Esophagus muscularis mucosa (tissue), 4 donors: ENCODE results near the gene SNX20. TPM values are rescaled to one million over a fixed set of nuclear protein-coding genes. Genes with fewer than 3 reads are reported as not detected.

Experiments used
- DNase-seq: peaks from one replicate; pipeline ENCODE4 v3.0.0-alpha.2; 2017; ENCODE audit errors: extremely low spot score
- H3K27ac ChIP-seq, 4 donors: fragments of 200-600 bp; sonication (generic); replicated peaks in 1 of 4; 1 replicate in 3 of 4; 2 replicates in 1 of 4; pipeline ENCODE4 v1.5.1; 2016 to 2019; ENCODE audit warnings: mild to moderate bottlenecking in 1 of 4
- H3K27me3 ChIP-seq, 4 donors: fragments of 200-600 bp; sonication (generic); one replicate each; pipeline versions ENCODE4 v1.5.1 to v1.6.0; 2016 to 2019
- H3K36me3 ChIP-seq, 4 donors: fragments of 200-600 bp; sonication (generic); one replicate each; pipeline ENCODE4 v1.5.1; 2016 to 2019
- H3K4me1 ChIP-seq, 4 donors: fragments of 200-600 bp; sonication (generic); one replicate each; pipeline ENCODE4 v1.5.1; 2016 to 2019
- H3K4me3 ChIP-seq, 4 donors: fragments of 200-600 bp; sonication (generic); 1 replicate in 2 of 4; 2 replicates in 2 of 4; pipeline ENCODE4 v1.5.1; 2016 to 2019; ENCODE audit warnings: mild to moderate bottlenecking in 4 of 4, moderate library complexity in 1 of 4
- H3K9me3 ChIP-seq, 4 donors: fragments of 200-600 bp; sonication (generic); 1 replicate in 3 of 4; 2 replicates in 1 of 4; pipeline ENCODE4 v1.5.1; 2016 to 2019
- EP300 ChIP-seq: sonication (generic); formaldehyde crosslinking; IDR thresholded peaks from one replicate; pipeline ENCODE4 v1.6.1; 2017; ENCODE audit warnings: antibody characterized with exemption
- POLR2A ChIP-seq: fragments of 450-650 bp; IDR thresholded peaks from one replicate; pipeline ENCODE4 v1.6.1; 2017; ENCODE audit warnings: antibody characterized with exemption, moderate library complexity, mild to moderate bottlenecking, low read depth
- POLR2AphosphoS5 ChIP-seq, 2 donors: sonication (generic); formaldehyde crosslinking; IDR thresholded peaks; one replicate each; pipeline ENCODE4 v1.6.1; 2017; ENCODE audit warnings: antibody characterized with exemption in 2 of 2
- WGBS: methylation state at CpG from one replicate; pipeline ENCODE4 v1.1.5; 2018; 5-methylcytosine and 5-hydroxymethylcytosine counted together
- intact Hi-C: fragments of 100-400 bp; cut with DNase I; formaldehyde crosslinking; loops from one replicate; pipeline ENCODE4 v1.15.1; 2023
- total RNA-seq, 4 donors: library from RNA; depleted of rRNA; stranded (reverse); fragments of >200 nt; gene quantifications; one replicate each; pipeline versions ENCODE4 v1.1.0 to v1.2.1, GENCODE V29; 2016
- TF ChIP-seq, protein P1 (sequence below), 3 experiments: fragments of 200-600 bp in 2 of 3; fragments of 450-650 bp in 1 of 3; sonication (generic) in 2 of 3; IDR thresholded peaks; one replicate each; pipeline ENCODE4 v1.5.1; 2017 to 2019; ENCODE audit warnings: antibody characterized with exemption in 3 of 3, mild to moderate bottlenecking in 2 of 3, moderate library complexity in 1 of 3

SNX20 gene
- total RNA-seq, 4 donors from 2014 or later = 0.39 to 5.0 (median 1.8) TPM

DNA sequence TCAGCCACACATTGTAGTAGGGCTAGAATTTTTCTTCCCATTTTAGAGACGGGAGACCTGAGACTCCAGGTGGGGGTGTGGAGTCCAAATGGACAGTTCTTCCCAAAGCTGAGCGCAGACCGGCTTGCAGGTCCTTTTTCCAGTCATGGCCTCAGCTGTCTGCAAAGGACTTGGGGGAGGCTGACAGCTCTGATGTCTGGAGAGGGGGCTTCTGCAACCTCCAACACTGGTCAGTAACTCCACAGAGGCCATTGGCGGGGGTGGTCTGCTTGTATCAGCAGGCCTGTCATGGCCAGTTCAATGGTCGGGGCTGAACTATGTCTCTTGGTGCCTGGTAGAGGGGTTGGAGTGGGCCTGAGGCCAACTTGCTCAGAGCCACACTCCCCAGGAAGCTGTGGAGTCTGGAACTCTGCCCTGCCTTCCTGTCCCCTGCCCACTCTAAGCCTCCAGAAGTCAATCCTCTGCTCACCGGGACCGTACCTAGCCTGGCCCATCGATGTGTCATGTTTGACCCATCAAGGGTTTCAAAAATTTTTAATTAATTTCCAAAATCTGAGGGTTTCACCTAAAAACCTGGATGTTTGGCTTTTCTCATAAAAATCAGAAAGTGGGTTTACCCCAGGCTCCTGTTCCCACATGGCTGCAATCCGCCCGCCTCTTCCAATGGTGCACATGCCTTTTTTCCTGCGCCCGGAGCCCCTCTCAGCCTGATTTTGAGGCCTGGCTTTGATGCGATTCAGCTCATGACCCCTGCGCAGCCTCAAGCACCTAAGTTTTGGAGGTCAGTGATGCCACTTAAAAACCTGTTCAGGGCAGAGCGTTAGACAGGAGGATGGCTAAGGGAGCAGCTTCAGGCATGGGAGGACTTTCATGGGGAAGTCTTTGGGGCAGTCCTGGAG lies 39.9 kb downstream of the SNX20 start:
- no peaks in the 10 kb centered on the region for H3K9me3 ChIP-seq
- H3K27ac ChIP-seq = no peak overlapping the region
- H3K27me3 ChIP-seq = no peaks in the 10 kb centered on the region
- H3K36me3 ChIP-seq = peaks cover 0 to 31% (median 4%) of the 10 kb centered on the region in 4 donors
- intact Hi-C loops = no loop called here
- WGBS = 90% methylated on average over 15 of the region's 15 CpGs
- H3K4me1 ChIP-seq = peaks cover 0 to 18% (median 8%) of the 10 kb centered on the region in 4 donors
- no peak for TF ChIP-seq POLR2AphosphoS5 (IDR thresholded peaks at IDR 0.05)
- no peak for TF ChIP-seq POLR2A
- TF ChIP-seq, protein P1, sequence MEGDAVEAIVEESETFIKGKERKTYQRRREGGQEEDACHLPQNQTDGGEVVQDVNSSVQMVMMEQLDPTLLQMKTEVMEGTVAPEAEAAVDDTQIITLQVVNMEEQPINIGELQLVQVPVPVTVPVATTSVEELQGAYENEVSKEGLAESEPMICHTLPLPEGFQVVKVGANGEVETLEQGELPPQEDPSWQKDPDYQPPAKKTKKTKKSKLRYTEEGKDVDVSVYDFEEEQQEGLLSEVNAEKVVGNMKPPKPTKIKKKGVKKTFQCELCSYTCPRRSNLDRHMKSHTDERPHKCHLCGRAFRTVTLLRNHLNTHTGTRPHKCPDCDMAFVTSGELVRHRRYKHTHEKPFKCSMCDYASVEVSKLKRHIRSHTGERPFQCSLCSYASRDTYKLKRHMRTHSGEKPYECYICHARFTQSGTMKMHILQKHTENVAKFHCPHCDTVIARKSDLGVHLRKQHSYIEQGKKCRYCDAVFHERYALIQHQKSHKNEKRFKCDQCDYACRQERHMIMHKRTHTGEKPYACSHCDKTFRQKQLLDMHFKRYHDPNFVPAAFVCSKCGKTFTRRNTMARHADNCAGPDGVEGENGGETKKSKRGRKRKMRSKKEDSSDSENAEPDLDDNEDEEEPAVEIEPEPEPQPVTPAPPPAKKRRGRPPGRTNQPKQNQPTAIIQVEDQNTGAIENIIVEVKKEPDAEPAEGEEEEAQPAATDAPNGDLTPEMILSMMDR (IDR thresholded peaks at IDR 0.05) = no peak
- no peak for TF ChIP-seq EP300
- DNase-seq = no peak
- no peak overlapping the region for H3K4me3 ChIP-seq

DNA sequence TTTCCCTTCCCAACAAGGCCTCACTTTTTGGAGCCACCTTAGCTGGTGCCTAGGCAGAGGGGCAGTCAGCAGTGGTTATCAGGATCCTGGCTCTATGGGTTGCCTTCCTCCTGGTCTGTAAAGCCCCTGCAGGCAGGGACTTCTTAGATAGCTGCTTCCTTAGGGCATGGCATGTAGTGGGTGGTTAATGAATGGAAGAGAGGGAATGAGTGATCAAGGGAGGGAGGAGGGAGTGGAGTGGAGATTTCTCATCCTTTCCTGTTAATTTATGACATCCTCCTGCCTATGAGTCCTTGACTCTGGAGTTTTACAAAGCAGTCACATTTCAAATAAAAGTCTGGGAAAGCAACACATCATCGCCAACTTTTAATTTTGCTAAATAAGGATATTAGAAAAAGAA lies 40.7 kb downstream of the SNX20 start:
- Histone ChIP-seq H3K36me3 (peaks cover 0 to 31% (median 4%) of the 10 kb centered on the region in 4 donors), H3K4me1 (peaks cover 0 to 18% (median 8%) of the 10 kb centered on the region in 4 donors), H3K27me3 (no peaks in the 10 kb centered on the region), H3K4me3 (no peak overlapping the region), H3K27ac (no peak overlapping the region), H3K9me3 (no peaks in the 10 kb centered on the region)
- intact Hi-C loops = no loop called here
- TF ChIP-seq POLR2AphosphoS5 (IDR thresholded peaks at IDR 0.05) = no peak
- no peak for TF ChIP-seq EP300
- TF ChIP-seq, protein P1 (IDR thresholded peaks at IDR 0.05) = no peak
- TF ChIP-seq POLR2A = no peak
- no peak for DNase-seq
- 95% methylated on average over 1 of the region's 1 CpG for WGBS

DNA sequence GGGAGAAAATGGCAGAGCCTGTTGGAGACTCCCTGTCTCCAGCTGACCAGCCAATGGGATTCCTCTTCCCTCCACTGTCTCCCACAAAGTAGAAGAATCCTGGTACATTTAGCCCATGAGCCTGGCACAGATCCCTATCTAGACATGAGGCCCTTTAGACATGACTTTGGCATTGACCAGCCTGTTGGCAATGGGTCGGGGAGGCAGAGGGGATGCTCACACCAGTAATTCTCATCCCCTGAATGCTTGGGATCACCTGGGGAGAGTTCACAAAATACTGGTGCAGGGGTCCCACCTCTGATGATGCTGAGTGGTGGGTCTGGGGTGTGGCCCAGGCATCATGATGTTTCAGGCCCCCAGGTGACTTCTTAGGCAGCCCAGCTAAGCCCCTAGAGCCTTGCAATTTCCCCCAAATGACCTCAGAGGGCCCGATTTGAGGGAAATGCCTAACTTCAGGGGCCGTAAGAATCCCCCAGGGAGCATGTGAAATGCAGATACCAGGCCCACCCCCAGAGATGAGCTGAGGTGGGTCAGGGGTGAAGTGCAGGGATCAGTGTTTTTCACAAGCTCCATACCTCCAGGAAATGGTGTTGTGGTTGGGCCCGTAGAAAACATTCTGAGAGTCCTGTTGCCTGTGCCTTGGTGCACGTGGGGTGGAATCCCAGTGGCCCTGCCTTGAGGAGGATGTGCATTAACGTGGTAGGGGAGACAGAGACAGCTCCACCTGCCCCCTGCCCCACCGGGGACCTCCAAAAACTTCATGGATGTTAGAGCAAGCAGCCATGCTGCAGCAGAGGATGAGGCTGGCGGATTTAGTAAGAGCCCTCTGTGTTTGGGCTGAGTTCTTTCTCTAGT lies 42.1 kb downstream of the SNX20 start:
- intact Hi-C loops = no loop called here
- no peak overlapping the region for H3K4me3 ChIP-seq
- H3K27me3 ChIP-seq = no peaks in the 10 kb centered on the region
- no peak for DNase-seq
- no peak for TF ChIP-seq POLR2A
- TF ChIP-seq POLR2AphosphoS5 (IDR thresholded peaks at IDR 0.05) = no peak
- TF ChIP-seq EP300 = no peak
- TF ChIP-seq, protein P1 (IDR thresholded peaks at IDR 0.05) = no peak
- peaks cover 0 to 10% (median 0%) of the 10 kb centered on the region in 4 donors for H3K4me1 ChIP-seq
- peaks cover 0 to 42% (median 6%) of the 10 kb centered on the region in 4 donors for H3K36me3 ChIP-seq
- no peak overlapping the region for H3K27ac ChIP-seq
- no peaks in the 10 kb centered on the region for H3K9me3 ChIP-seq
- WGBS = 76% methylated on average over 6 of the region's 8 CpGs

DNA sequence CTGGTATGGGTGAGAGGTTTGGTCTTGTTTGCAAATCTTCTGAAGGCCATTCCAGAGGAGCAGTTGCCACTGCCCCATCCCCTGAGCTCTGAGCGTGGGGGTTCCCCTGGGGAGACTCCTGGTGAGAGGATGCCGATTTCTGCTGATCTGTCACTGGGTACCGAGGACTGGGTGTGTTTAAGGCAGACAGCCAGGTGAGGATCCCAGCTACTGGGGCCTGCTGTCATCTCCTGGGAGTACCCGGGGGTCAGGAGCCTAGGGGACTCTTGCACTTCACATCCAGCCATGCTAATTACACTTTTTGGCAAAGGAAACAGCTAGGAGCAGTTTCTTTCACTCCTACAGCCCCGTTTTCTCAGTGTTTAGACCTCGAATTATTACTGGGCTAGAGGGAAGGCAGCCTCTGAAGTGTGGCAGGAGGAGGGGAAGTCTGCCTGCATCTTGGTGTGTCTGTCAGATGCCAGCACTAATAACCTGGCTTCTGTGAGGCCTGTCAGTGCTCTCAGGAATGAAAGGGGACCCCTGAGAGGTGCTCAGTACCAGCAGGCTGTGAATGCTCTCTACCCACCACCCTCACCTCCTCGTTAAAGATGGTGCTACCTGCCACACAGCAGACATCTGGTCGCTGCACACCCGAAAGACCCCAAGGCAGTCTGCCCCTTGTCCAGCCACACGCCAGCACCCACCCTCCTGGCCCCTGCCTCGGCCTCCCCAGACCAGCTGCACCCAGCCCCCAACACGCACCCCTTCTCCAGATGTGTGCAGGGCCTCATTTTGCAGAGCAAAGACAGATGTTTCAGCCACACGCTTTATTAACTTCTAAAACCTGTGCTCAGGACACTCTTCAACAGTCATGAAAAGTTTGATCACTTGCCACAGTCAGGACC lies 43.2 kb downstream of the SNX20 start:
- DNase-seq = no peak
- Histone ChIP-seq H3K27ac (no peak overlapping the region), H3K4me1 (peaks cover 0 to 9% (median 0%) of the 10 kb centered on the region in 4 donors), H3K9me3 (no peaks in the 10 kb centered on the region), H3K27me3 (no peaks in the 10 kb centered on the region), H3K36me3 (peaks cover 0 to 53% (median 16%) of the 10 kb centered on the region in 4 donors), H3K4me3 (no peak overlapping the region)
- WGBS = 86% methylated on average over 11 of the region's 13 CpGs
- TF ChIP-seq EP300 (no peak), POLR2AphosphoS5 (IDR thresholded peaks at IDR 0.05) (no peak), POLR2A (no peak)
- TF ChIP-seq, protein P1 (IDR thresholded peaks at IDR 0.05) = no peak
- intact Hi-C loops = no loop called here
